GM23338 (cell line): ENCODE measurements around the gene IGF2. TPM values are rescaled to one million over a fixed set of nuclear protein-coding genes. Genes with fewer than 3 reads are reported as not detected.

Source experiments
- ATAC-seq: fragments of 200-7000 bp; cut with Tn5 transposase; 3 replicates; pipeline ENCODE4 v1.9.1; 2020
- DNase-seq: peaks from one replicate; pipeline ENCODE4 v3.0.0-alpha.2; 2015; ENCODE audit warnings: low spot score
- H2AFZ ChIP-seq: fragments of 200-600 bp; sonication (generic); 2 replicates; pipeline ENCODE4 v1.8.0; 2016; ENCODE audit warnings: antibody characterized with exemption, mild to moderate bottlenecking, moderate library complexity
- H3F3A ChIP-seq: fragments of 200-600 bp; sonication (generic); replicated peaks from 2 replicates; pipeline ENCODE4 v1.8.0; 2017; ENCODE audit warnings: antibody characterized with exemption, mixed run types, low read depth
- H3K27ac ChIP-seq: fragments of 200-600 bp; sonication (generic); 2 replicates; pipeline ENCODE4 v1.6.1; 2016; ENCODE audit warnings: low read depth
- H3K27me3 ChIP-seq: fragments of 200-600 bp; sonication (generic); 2 replicates; pipeline ENCODE4 v1.8.0; 2016; ENCODE audit warnings: mild to moderate bottlenecking, mixed run types, moderate library complexity; ENCODE audit not compliant: insufficient read depth
- H3K36me3 ChIP-seq: fragments of 200-600 bp; sonication (generic); 2 replicates; pipeline ENCODE4 v1.8.0; 2016; ENCODE audit warnings: mild to moderate bottlenecking; ENCODE audit not compliant: insufficient read depth
- H3K4me1 ChIP-seq: fragments of 200-600 bp; sonication (generic); 2 replicates; pipeline ENCODE4 v1.8.0; 2016; ENCODE audit warnings: mild to moderate bottlenecking, moderate library complexity; ENCODE audit not compliant: insufficient read depth
- H3K4me2 ChIP-seq: fragments of 200-600 bp; sonication (generic); 2 replicates; pipeline ENCODE4 v1.7.1; 2017; ENCODE audit warnings: mixed run types
- H3K4me3 ChIP-seq: fragments of 200-600 bp; sonication (generic); 2 replicates; pipeline ENCODE4 v1.6.1; 2016; ENCODE audit warnings: mixed run types
- H3K79me2 ChIP-seq: fragments of 200-600 bp; sonication (generic); replicated peaks from 2 replicates; pipeline ENCODE4 v1.8.0; 2017; ENCODE audit warnings: mild to moderate bottlenecking; ENCODE audit not compliant: insufficient read depth
- H3K9me2 ChIP-seq: fragments of 200-600 bp; sonication (generic); 2 replicates; pipeline ENCODE4 v1.8.0; 2017; ENCODE audit not compliant: insufficient read depth
- H4K20me1 ChIP-seq: fragments of 200-600 bp; sonication (generic); replicated peaks from 2 replicates; pipeline ENCODE4 v1.8.0; 2017; ENCODE audit warnings: mild to moderate bottlenecking; ENCODE audit not compliant: insufficient read depth
- H3K27ac Mint-ChIP-seq: 2 replicates; pipeline ENCODE4 v1.8.0; 2020; ENCODE audit warnings: inconsistent platforms, mild to moderate bottlenecking, moderate library complexity, mixed read lengths
- H3K27me3 Mint-ChIP-seq: 3 replicates; pipeline ENCODE4 v1.8.0; 2022; ENCODE audit warnings: low read depth, mild to moderate bottlenecking, moderate library complexity, mixed read lengths, inconsistent platforms; ENCODE audit not compliant: insufficient read depth, poor library complexity
- H3K36me3 Mint-ChIP-seq: 3 replicates; pipeline ENCODE4 v1.8.0; 2021; ENCODE audit warnings: low read depth, mild to moderate bottlenecking, inconsistent platforms, moderate library complexity, mixed read lengths
- H3K4me1 Mint-ChIP-seq: 3 replicates; pipeline ENCODE4 v1.8.0; 2020; ENCODE audit warnings: mild to moderate bottlenecking, inconsistent platforms, mixed read lengths
- H3K4me3 Mint-ChIP-seq: 3 replicates; pipeline ENCODE4 v1.8.0; 2021; ENCODE audit warnings: moderate library complexity, mild to moderate bottlenecking, inconsistent platforms, mixed read lengths
- H3K9me3 Mint-ChIP-seq: 3 replicates; pipeline ENCODE4 v1.8.0; 2020; ENCODE audit warnings: moderate library complexity, mild to moderate bottlenecking, inconsistent platforms, mixed read lengths
- CREB1 ChIP-seq: fragments of 250-450 bp; sonication (Bioruptor Pico); IDR thresholded peaks from 2 replicates; pipeline ENCODE4 v1.5.0; 2020; ENCODE audit warnings: low read depth, mild to moderate bottlenecking, moderate library complexity
- ETS1 ChIP-seq: IDR thresholded peaks from 2 replicates; pipeline ENCODE4 v1.6.1; 2016; ENCODE audit warnings: antibody characterized with exemption
- EZH2 ChIP-seq: fragments of 200-600 bp; sonication (generic); IDR thresholded peaks from one replicate; pipeline ENCODE4 v1.8.0; 2017; ENCODE audit warnings: antibody characterized with exemption, mild to moderate bottlenecking, low read depth; ENCODE audit not compliant: unreplicated experiment
- JUNB ChIP-seq: IDR thresholded peaks from one replicate; pipeline ENCODE4 v1.6.1; 2016; ENCODE audit warnings: antibody characterized with exemption; ENCODE audit not compliant: unreplicated experiment
- REST ChIP-seq: IDR thresholded peaks from one replicate; pipeline ENCODE4 v1.6.1; 2018; ENCODE audit warnings: antibody characterized with exemption; ENCODE audit not compliant: unreplicated experiment
- STAT1 ChIP-seq: IDR thresholded peaks from one replicate; pipeline ENCODE4 v1.6.1; 2016; ENCODE audit warnings: antibody characterized with exemption; ENCODE audit not compliant: unreplicated experiment
- ZNF114 ChIP-seq: fragments of 250-450 bp; sonication (Bioruptor Pico); IDR thresholded peaks from 2 replicates; pipeline ENCODE4 v1.5.0; 2020; ENCODE audit warnings: mild to moderate bottlenecking, moderate library complexity
- ZNF331 ChIP-seq: fragments of 250-450 bp; sonication (Bioruptor Pico); IDR thresholded peaks from 2 replicates; pipeline ENCODE4 v1.5.0; 2020; ENCODE audit warnings: low read depth, mild to moderate bottlenecking, moderate library complexity
- polyA plus RNA-seq: library from polyadenylated mRNA; unstranded; fragments of >200 nt; fragmentation: Nextera tagmentation; extraction: Ambion mirVana; gene quantifications from 2 replicates; pipeline ENCODE4 v1.2.1, GENCODE V29; 2016
- total RNA-seq: library from RNA; depleted of rRNA; stranded (reverse); fragments of >200 nt; shearing (Covaris generic); gene quantifications from 2 replicates; pipeline ENCODE4 v1.2.3, GENCODE V29; 2014
- TF ChIP-seq, protein P1 (sequence below), 2 experiments: fragments of 200-600 bp in 1 of 2; sonication (generic) in 1 of 2; conservative IDR thresholded peaks; 2 replicates each; pipeline versions ENCODE4 v1.5.1 to v1.6.1; 2016 to 2017; ENCODE audit warnings: antibody characterized with exemption in 2 of 2, low read depth in 2 of 2, mild to moderate bottlenecking in 2 of 2, moderate library complexity in 1 of 2
- TF ChIP-seq, protein P2 (sequence below): fragments of 250-450 bp; sonication (Bioruptor Pico); IDR thresholded peaks from 2 replicates; pipeline ENCODE4 v1.5.0; 2020; ENCODE audit warnings: mild to moderate bottlenecking, moderate library complexity

Gene IGF2
- total and polyA plus RNA-seq, 2 experiments from 2014 or later, result 1.4 to 4.0 TPM

DNA sequence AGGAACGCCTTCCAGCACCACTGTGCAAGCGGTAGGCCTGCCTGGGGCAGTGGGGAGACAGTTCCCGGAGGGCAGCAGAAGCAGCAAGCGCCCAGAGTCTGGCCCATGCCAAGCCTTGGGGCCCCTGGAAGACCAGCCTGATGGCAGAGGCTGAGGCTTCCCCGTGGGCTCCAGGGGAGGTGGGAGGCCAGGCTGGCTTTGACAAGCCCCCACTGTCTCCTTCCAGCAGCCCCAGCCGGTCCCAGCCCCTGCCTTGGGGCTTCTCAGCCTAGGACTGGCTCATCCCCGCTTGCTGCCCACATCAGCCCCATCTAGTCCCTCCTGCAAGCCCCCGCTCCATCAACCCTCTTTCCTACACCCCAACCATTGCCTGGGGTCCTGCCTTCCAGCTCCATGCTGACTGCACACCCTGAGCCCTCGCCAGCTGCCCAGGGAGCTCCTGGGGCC is 46.7 kb downstream of the IGF2 start (continued):
- TF ChIP-seq, protein P1, sequence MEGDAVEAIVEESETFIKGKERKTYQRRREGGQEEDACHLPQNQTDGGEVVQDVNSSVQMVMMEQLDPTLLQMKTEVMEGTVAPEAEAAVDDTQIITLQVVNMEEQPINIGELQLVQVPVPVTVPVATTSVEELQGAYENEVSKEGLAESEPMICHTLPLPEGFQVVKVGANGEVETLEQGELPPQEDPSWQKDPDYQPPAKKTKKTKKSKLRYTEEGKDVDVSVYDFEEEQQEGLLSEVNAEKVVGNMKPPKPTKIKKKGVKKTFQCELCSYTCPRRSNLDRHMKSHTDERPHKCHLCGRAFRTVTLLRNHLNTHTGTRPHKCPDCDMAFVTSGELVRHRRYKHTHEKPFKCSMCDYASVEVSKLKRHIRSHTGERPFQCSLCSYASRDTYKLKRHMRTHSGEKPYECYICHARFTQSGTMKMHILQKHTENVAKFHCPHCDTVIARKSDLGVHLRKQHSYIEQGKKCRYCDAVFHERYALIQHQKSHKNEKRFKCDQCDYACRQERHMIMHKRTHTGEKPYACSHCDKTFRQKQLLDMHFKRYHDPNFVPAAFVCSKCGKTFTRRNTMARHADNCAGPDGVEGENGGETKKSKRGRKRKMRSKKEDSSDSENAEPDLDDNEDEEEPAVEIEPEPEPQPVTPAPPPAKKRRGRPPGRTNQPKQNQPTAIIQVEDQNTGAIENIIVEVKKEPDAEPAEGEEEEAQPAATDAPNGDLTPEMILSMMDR (conservative IDR thresholded peaks at IDR 0.05; ENCODE audit: low read depth in 2 of 2), result no peak
- TF ChIP-seq ETS1 (no peak), ZNF331 (no peak), JUNB (no peak), EZH2 (no peak)

DNA sequence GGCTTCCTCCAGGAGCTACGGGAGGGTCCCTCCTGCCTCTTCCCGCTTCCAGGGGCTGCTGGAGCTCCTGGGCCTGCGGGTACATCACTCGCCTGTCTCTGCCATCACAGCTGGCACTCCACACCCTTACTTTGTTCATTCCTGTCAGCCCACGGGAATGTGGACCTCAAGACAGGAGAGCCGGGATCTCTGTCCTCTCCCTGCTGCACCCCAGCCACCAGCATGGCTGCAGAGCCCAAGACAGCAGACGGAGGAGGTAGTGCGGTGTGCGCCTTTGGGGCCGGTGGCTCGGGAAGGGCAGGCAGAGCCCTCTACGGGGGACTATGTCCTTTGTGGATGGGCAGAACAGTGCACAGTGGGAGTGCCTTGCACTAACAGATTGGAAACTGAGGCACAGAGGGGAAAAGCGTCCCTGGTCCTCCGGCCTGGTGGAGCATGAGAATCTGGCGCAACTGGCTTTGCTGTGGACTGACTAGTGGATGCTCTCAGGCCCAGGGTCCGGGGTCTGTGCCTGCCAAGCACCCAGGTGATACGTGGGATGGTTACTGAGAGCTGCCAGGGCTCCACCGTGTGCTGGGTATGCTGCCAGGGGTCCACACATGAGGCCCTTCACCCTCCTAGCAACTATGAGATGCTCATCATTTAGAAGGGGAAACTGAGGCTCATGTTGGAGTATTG is 47.3 kb downstream of the IGF2 start:
- Histone ChIP-seq H4K20me1 (no peaks in the 10 kb centered on the region), H3K4me1 (0 out of 2 replicates have a peak, but pooled peaks cover 3% of the 10 kb centered on the region), H3K36me3 (no peaks in the 10 kb centered on the region), H3K79me2 (no peaks in the 10 kb centered on the region), H3K27me3 (no peaks in the 10 kb centered on the region), H2AFZ (no peak overlapping the region), H3F3A (no peaks in the 10 kb centered on the region), H3K9me2 (no peaks in the 10 kb centered on the region), H3K4me2 (no peak overlapping the region), H3K4me3 (no peak overlapping the region), H3K27ac (no peak overlapping the region)
- ATAC-seq (no peak), DNase-seq (no peak)
- no peak overlapping the region for H3K4me3 Mint-ChIP-seq
- no peak overlapping the region for H3K27ac Mint-ChIP-seq
- H3K27me3 Mint-ChIP-seq, result peaks cover 14% of the 10 kb centered on the region
- H3K4me1 Mint-ChIP-seq, result peaks cover 6% of the 10 kb centered on the region; the same call in 2 of the 3 replicates
- no peaks in the 10 kb centered on the region; the same call in 1 of the 3 replicates for H3K9me3 Mint-ChIP-seq
- no peaks in the 10 kb centered on the region for H3K36me3 Mint-ChIP-seq
- no peak for TF ChIP-seq REST
- no peak for TF ChIP-seq CREB1 (CRISPR knock-in tag)
- no peak for TF ChIP-seq STAT1
- TF ChIP-seq ETS1, result no peak
- TF ChIP-seq ZNF114, result no peak
- TF ChIP-seq, protein P2, sequence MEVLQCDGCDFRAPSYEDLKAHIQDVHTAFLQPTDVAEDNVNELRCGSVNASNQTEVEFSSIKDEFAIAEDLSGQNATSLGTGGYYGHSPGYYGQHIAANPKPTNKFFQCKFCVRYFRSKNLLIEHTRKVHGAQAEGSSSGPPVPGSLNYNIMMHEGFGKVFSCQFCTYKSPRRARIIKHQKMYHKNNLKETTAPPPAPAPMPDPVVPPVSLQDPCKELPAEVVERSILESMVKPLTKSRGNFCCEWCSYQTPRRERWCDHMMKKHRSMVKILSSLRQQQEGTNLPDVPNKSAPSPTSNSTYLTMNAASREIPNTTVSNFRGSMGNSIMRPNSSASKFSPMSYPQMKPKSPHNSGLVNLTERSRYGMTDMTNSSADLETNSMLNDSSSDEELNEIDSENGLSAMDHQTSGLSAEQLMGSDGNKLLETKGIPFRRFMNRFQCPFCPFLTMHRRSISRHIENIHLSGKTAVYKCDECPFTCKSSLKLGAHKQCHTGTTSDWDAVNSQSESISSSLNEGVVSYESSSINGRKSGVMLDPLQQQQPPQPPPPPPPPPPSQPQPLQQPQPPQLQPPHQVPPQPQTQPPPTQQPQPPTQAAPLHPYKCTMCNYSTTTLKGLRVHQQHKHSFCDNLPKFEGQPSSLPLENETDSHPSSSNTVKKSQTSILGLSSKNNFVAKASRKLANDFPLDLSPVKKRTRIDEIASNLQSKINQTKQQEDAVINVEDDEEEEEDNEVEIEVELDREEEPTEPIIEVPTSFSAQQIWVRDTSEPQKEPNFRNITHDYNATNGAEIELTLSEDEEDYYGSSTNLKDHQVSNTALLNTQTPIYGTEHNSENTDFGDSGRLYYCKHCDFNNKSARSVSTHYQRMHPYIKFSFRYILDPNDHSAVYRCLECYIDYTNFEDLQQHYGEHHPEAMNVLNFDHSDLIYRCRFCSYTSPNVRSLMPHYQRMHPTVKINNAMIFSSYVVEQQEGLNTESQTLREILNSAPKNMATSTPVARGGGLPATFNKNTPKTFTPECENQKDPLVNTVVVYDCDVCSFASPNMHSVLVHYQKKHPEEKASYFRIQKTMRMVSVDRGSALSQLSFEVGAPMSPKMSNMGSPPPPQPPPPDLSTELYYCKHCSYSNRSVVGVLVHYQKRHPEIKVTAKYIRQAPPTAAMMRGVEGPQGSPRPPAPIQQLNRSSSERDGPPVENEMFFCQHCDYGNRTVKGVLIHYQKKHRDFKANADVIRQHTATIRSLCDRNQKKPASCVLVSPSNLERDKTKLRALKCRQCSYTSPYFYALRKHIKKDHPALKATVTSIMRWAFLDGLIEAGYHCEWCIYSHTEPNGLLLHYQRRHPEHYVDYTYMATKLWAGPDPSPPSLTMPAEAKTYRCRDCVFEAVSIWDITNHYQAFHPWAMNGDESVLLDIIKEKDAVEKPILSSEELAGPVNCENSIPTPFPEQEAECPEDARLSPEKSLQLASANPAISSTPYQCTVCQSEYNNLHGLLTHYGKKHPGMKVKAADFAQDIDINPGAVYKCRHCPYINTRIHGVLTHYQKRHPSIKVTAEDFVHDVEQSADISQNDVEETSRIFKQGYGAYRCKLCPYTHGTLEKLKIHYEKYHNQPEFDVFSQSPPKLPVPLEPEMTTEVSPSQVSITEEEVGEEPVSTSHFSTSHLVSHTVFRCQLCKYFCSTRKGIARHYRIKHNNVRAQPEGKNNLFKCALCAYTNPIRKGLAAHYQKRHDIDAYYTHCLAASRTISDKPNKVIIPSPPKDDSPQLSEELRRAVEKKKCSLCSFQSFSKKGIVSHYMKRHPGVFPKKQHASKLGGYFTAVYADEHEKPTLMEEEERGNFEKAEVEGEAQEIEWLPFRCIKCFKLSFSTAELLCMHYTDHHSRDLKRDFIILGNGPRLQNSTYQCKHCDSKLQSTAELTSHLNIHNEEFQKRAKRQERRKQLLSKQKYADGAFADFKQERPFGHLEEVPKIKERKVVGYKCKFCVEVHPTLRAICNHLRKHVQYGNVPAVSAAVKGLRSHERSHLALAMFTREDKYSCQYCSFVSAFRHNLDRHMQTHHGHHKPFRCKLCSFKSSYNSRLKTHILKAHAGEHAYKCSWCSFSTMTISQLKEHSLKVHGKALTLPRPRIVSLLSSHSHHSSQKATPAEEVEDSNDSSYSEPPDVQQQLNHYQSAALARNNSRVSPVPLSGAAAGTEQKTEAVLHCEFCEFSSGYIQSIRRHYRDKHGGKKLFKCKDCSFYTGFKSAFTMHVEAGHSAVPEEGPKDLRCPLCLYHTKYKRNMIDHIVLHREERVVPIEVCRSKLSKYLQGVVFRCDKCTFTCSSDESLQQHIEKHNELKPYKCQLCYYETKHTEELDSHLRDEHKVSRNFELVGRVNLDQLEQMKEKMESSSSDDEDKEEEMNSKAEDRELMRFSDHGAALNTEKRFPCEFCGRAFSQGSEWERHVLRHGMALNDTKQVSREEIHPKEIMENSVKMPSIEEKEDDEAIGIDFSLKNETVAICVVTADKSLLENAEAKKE (CRISPR knock-in tag), result no peak
- no peak for TF ChIP-seq JUNB
